ENCODE data around the gene IZUMO4.
"Not testable (repeated sequence)": the region's sequence is repeated elsewhere in the genome, so short reads cannot be mapped to it uniquely, and the experiment has no call there.

Gene IZUMO4

GRCh38 chr19:2079076-2079864 lies 17.4 kb upstream of the IZUMO4 start:
- Histone ChIP-seq H3K4me1 (ENCODE audit: control insufficient read depth, low read depth, low read length) (no peaks in the 10 kb centered on the region), H3K9me3 (ENCODE audit: control insufficient read depth, low read depth, low read length) (no peaks in the 10 kb centered on the region), H3K27ac (ENCODE audit: low read length) (no peak overlapping the region), H3K27me3 (ENCODE audit: control insufficient read depth, insufficient read depth, low read length) (no peaks in the 10 kb centered on the region), H3K36me3 (ENCODE audit: control insufficient read depth, low read depth, low read length) (no peaks in the 10 kb centered on the region), H3K4me3 (ENCODE audit: low read length) (no peak overlapping the region), H3K9ac (ENCODE audit: low read length) (no peak overlapping the region)

- Histone ChIP-seq H3K27me3 (ENCODE audit: control insufficient read depth, insufficient read depth, low read length) (no peaks in the 10 kb centered on the region), H3K4me1 (ENCODE audit: control insufficient read depth, low read depth, low read length) (no peaks in the 10 kb centered on the region), H3K9me3 (ENCODE audit: control insufficient read depth, low read depth, low read length) (no peaks in the 10 kb centered on the region), H3K27ac (ENCODE audit: low read length) (no peak overlapping the region), H3K9ac (ENCODE audit: low read length) (no peak overlapping the region), H3K36me3 (ENCODE audit: control insufficient read depth, low read depth, low read length) (no peaks in the 10 kb centered on the region), H3K4me3 (ENCODE audit: low read length) (no peak overlapping the region)
Measured at GRCh38 chr19:2079865-2080301, 16.8 kb upstream of the IZUMO4 start.

GRCh38 chr19:2080336-2080988 lies 16.3 kb upstream of the IZUMO4 start:
- Histone ChIP-seq H3K9me3 (ENCODE audit: control insufficient read depth, low read depth, low read length) (no peaks in the 10 kb centered on the region), H3K4me1 (ENCODE audit: control insufficient read depth, low read depth, low read length) (no peaks in the 10 kb centered on the region), H3K36me3 (ENCODE audit: control insufficient read depth, low read depth, low read length) (no peaks in the 10 kb centered on the region), H3K27me3 (ENCODE audit: control insufficient read depth, insufficient read depth, low read length) (no peaks in the 10 kb centered on the region), H3K4me3 (ENCODE audit: low read length) (no peak overlapping the region), H3K9ac (ENCODE audit: low read length) (no peak overlapping the region), H3K27ac (ENCODE audit: low read length) (no peak overlapping the region)

GRCh38 chr19:2081873-2082810 lies 14.6 kb upstream of the IZUMO4 start:
- no peaks in the 10 kb centered on the region for H3K4me1 ChIP-seq (ENCODE audit: control insufficient read depth, low read depth, low read length)
- no peak overlapping the region for H3K9ac ChIP-seq (ENCODE audit: low read length)
- no peak overlapping the region for H3K27ac ChIP-seq (ENCODE audit: low read length)
- H3K27me3 ChIP-seq (ENCODE audit: control insufficient read depth, insufficient read depth, low read length), result no peaks in the 10 kb centered on the region
- no peaks in the 10 kb centered on the region for H3K36me3 ChIP-seq (ENCODE audit: control insufficient read depth, low read depth, low read length)
- no peak overlapping the region for H3K4me3 ChIP-seq (ENCODE audit: low read length)
- H3K9me3 ChIP-seq (ENCODE audit: control insufficient read depth, low read depth, low read length), result no peaks in the 10 kb centered on the region

- Histone ChIP-seq H3K9ac (ENCODE audit: low read length) (no peak overlapping the region), H3K36me3 (ENCODE audit: control insufficient read depth, low read depth, low read length) (no peaks in the 10 kb centered on the region), H3K4me3 (ENCODE audit: low read length) (no peak overlapping the region), H3K27me3 (ENCODE audit: control insufficient read depth, insufficient read depth, low read length) (no peaks in the 10 kb centered on the region), H3K4me1 (ENCODE audit: control insufficient read depth, low read depth, low read length) (no peaks in the 10 kb centered on the region), H3K9me3 (ENCODE audit: control insufficient read depth, low read depth, low read length) (no peaks in the 10 kb centered on the region), H3K27ac (ENCODE audit: low read length) (no peak overlapping the region)
Measured at GRCh38 chr19:2083174-2083854, 13.4 kb upstream of the IZUMO4 start.

- Histone ChIP-seq H3K9ac (ENCODE audit: low read length) (no peak overlapping the region), H3K27me3 (ENCODE audit: control insufficient read depth, insufficient read depth, low read length) (no peaks in the 10 kb centered on the region), H3K36me3 (ENCODE audit: control insufficient read depth, low read depth, low read length) (no peaks in the 10 kb centered on the region), H3K4me3 (ENCODE audit: low read length) (no peak overlapping the region), H3K9me3 (ENCODE audit: control insufficient read depth, low read depth, low read length) (no peaks in the 10 kb centered on the region), H3K27ac (ENCODE audit: low read length) (no peak overlapping the region), H3K4me1 (ENCODE audit: control insufficient read depth, low read depth, low read length) (no peaks in the 10 kb centered on the region)
Measured at GRCh38 chr19:2084993-2085720, 11.6 kb upstream of the IZUMO4 start.

GRCh38 chr19:2086695-2087620 lies 9.8 kb upstream of the IZUMO4 start:
- H3K9me3 ChIP-seq (ENCODE audit: control insufficient read depth, low read depth, low read length); H3K4me3 ChIP-seq (ENCODE audit: low read length); H3K36me3 ChIP-seq (ENCODE audit: control insufficient read depth, low read depth, low read length); H3K27ac ChIP-seq (ENCODE audit: low read length); H3K4me1 ChIP-seq (ENCODE audit: control insufficient read depth, low read depth, low read length); H3K9ac ChIP-seq (ENCODE audit: low read length); H3K27me3 ChIP-seq (ENCODE audit: control insufficient read depth, insufficient read depth, low read length): not testable (repeated sequence)

- no peaks in the 10 kb centered on the region for H3K9me3 ChIP-seq (ENCODE audit: control insufficient read depth, low read depth, low read length)
- no peak overlapping the region for H3K27ac ChIP-seq (ENCODE audit: low read length)
- H3K4me1 ChIP-seq (ENCODE audit: control insufficient read depth, low read depth, low read length), result no peaks in the 10 kb centered on the region
- H3K36me3 ChIP-seq (ENCODE audit: control insufficient read depth, low read depth, low read length), result no peaks in the 10 kb centered on the region
- H3K9ac ChIP-seq (ENCODE audit: low read length), result no peak overlapping the region
- H3K27me3 ChIP-seq (ENCODE audit: control insufficient read depth, insufficient read depth, low read length), result no peaks in the 10 kb centered on the region
- H3K4me3 ChIP-seq (ENCODE audit: low read length), result no peak overlapping the region
Measured at GRCh38 chr19:2087621-2088100, 9.1 kb upstream of the IZUMO4 start.

GRCh38 chr19:2089001-2089711 lies 7.6 kb upstream of the IZUMO4 start:
- no peak overlapping the region for H3K9ac ChIP-seq (ENCODE audit: low read length)
- H3K4me3 ChIP-seq (ENCODE audit: low read length), result no peak overlapping the region
- H3K27me3 ChIP-seq (ENCODE audit: control insufficient read depth, insufficient read depth, low read length), result no peaks in the 10 kb centered on the region
- H3K9me3 ChIP-seq (ENCODE audit: control insufficient read depth, low read depth, low read length), result no peaks in the 10 kb centered on the region
- no peaks in the 10 kb centered on the region for H3K36me3 ChIP-seq (ENCODE audit: control insufficient read depth, low read depth, low read length)
- H3K27ac ChIP-seq (ENCODE audit: low read length), result no peak overlapping the region
- no peaks in the 10 kb centered on the region for H3K4me1 ChIP-seq (ENCODE audit: control insufficient read depth, low read depth, low read length)

Measured in iPS-18a (cell line).